AG08395 (cell line): ENCODE data around the gene PDE4D.
"Not testable (repeated sequence)": the region's sequence is repeated elsewhere in the genome, so short reads cannot be mapped to it uniquely, and the experiment has no call there.

Source experiments
- DNase-seq: peaks from one replicate; pipeline ENCODE4 v3.0.0; 2012; ENCODE audit warnings: mixed read lengths, low spot score

Gene PDE4D

DNA sequence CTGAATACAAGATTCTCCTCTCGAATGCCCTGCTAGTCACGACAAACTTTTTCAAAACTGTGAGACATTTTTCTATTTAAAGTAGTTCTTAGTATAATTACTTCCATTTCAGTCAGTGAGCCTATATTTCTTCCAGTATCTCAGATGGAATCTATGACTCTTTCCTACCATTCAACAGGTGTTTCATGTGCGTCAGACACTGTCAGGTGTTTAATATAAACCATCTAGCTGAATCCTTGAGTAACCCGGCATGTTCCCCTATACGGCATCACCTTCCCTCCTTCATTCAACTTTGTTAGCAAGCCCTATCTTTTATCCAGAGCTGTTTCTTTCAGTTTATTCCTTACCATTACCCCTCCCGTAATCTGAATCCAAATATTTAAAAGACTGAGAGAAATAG is 891.8 kb downstream of the PDE4D start:
- no peak for DNase-seq

DNA sequence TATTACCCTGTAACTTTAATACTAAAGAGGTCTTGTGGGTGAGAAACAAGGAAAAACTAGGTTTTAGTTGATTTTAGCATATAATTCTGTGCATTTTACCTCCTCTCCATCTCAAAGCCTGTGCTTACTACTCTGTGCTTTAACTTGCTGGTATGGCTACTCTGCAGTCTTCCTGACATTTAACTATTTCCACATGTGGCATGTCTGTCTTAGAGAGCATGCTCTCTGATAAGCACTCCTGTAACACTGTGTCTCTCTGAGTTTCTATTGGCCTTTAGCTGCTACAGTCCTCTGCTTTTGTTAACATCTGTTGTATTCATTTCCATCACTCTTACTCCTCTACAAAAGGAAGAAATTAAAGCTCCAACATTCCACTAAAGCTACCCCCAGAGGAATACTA is 892.4 kb downstream of the PDE4D start:
- no peak for DNase-seq

DNA sequence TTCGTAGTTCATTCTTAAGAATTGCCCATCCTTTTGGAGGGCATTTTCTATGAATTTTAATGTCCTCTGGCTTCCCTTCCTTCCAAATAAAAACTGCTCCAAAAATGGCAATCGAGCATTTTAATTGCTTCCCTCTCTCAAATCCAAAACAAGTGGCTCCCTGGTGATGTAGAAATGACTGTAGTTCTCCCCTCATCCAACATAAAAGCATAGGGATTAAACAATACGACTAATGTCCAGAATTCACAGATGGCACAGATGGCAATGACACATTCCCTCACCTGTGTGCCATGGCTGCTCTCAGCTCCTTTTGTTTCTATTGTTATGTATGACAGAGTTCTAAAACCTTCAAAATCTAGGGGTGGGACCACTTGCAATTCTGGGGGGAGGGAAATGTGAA is 893.3 kb downstream of the PDE4D start:
- no peak for DNase-seq

DNA sequence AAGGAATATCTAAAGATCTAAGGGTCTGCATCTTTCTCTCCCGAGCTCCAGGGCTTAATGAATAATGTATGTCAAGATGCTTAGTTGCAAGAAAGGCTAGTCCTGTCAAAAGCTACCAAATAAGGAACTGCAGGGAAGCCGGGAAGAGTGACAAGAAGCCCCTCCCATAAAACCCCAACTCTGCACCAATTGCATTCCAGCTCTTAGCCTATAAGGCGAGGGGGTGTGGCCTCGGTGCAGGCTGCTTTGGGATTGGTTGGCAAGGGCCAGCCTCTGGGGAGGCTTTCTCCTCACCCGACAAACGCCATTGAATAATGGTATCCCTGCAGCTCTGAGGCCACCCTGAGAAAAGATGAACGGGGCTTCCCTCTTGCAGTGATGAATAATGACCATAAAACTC is 893.7 kb downstream of the PDE4D start:
- no peak for DNase-seq

DNA sequence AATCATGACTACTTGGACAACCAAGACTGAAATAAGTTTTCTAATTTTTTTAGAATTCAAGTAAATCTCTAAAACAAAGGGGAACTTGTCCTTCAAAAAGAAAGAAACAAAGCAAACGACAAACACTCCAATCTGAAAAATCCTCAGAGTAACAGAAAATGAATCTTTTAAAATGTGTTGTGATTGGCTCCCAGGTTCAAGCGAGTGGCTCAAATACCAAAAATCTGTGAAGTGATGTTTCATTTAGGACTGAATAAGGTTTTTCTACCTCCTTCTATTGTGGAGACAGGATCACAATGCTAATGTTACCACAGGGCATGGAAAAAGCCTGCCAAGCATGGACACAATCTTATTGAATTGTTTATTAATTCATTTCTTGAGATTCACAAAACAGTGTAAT is 895.0 kb downstream of the PDE4D start:
- DNase-seq: no peak

DNA sequence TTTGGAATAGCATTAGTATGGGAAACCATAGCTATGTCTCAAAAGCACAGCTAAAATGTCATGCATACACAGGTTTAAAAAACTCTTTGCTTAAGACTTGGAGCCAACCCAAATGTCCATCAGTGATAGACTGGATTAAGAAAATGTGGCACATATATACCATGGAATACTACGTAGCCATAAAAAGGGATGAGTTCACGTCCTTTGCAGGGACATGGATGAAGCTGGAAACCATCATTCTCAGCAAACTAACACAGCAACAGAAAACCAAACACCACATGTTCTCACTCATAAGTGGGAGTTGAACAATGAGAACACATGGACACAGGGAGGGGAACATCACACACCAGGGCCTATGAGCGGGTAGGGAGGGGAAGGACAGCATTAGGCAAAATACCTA is 897.7 kb downstream of the PDE4D start:
- not testable (repeated sequence) for DNase-seq

DNA sequence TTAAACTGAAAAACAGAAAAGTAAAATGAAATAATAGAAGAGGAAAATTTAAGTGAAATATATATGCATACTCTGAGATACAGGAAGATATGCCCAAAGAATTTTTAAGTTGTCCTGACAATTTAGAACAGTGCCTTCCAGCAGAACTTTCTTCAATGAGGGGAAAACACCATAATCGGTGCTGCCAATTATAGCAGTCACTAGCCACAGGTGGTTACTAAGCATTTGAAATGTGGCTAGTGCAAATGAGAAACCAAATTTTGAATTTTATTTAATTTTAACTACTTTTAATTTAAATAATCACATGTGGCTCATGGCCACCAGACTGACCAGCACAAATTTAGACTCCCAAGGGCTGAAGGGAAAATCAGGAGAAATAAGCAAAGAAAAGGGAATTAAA is 900.1 kb downstream of the PDE4D start:
- no peak for DNase-seq

DNA sequence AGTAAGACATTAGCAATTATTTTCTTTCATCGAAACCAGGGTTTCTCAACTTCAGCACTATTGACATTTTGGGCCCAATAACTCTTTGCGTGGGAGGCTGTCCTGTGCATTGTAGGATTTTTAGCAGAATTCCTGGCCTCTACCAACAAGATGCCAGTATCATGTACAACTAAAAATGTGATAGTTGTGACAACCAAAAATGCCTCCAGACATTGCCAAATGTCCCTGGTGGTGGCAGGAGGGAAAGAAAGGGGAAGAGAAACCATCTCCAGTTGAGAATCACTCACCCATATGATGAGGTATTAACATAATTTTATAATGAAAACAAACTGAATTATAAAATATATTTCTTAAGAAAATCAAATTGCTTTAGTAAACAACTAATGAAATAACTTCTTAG is 904.6 kb downstream of the PDE4D start:
- DNase-seq: no peak

DNA sequence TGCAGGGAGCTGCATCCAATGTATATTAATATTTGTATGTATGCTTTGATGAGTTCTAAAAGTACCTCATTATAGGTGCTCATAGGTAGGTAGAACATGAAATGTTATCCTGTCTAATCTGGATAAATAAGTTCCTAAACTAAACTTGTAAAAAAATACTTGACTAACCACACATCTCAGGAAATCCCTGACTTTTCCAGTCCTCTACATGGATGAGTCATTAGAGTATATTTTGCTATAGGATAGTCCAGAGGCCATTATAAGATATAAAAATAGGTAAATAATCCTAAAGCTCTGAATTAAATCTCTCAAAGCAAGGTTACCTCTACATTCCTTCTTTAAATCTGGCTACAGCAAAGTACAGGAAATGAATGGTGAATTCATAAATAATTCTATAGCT is 906.3 kb downstream of the PDE4D start:
- DNase-seq: no peak

DNA sequence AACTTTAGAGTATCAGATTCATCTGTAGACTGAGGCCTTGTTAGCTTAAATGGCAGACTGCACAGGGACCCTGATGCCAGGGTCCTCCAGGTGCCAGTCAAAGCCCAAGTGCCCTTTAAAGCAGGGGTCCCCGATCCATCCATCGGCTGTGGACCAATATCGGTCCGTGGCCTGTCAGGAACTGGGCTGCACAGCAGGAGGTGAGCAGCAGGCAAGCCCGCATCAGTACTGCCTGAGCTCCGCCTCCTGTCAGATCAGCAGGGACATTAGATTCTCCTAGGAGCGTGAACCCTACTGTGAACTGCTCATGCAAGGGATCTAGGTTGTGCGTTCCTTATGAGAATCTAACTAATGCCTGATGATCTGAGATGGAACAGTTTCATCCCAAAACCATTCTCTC is 907.2 kb downstream of the PDE4D start:
- DNase-seq: no peak

DNA sequence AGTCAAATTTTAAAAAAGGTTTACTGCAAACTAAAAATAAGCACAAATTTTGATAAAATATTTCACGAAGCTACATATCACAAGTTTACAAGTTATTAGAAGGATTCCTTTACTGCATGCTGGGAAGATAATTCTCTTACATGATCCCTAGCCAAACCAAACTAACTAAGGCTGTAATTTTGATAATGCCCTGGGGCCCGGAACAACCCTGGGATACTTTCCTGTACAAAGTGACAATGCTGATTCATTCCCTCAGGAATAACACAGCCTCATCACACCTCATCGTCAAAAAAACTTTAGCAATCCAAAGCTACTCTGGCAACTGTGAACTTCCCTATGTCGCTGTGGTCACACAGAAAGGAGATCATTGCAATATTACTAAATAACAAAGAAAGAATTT is 907.8 kb downstream of the PDE4D start:
- DNase-seq: no peak

DNA sequence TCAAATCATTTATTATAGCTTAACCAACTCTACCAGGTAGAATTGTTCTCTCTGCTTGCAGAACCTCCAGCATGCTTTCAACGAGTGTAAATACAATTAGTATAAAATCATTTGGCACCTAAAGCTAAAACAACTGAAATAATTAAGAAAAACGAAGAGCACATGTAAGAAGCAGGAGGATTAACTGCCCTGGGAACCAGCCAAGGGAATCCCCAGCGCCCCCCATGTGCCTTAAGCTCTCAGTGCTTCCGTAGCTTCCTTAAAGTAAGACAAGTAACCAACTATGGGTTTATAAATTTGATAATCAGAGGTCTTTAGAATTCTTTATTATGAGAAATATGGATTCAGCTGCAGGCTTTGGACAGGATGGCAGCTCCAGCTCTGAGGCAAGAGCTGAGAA is 908.2 kb downstream of the PDE4D start:
- no peak for DNase-seq

DNA sequence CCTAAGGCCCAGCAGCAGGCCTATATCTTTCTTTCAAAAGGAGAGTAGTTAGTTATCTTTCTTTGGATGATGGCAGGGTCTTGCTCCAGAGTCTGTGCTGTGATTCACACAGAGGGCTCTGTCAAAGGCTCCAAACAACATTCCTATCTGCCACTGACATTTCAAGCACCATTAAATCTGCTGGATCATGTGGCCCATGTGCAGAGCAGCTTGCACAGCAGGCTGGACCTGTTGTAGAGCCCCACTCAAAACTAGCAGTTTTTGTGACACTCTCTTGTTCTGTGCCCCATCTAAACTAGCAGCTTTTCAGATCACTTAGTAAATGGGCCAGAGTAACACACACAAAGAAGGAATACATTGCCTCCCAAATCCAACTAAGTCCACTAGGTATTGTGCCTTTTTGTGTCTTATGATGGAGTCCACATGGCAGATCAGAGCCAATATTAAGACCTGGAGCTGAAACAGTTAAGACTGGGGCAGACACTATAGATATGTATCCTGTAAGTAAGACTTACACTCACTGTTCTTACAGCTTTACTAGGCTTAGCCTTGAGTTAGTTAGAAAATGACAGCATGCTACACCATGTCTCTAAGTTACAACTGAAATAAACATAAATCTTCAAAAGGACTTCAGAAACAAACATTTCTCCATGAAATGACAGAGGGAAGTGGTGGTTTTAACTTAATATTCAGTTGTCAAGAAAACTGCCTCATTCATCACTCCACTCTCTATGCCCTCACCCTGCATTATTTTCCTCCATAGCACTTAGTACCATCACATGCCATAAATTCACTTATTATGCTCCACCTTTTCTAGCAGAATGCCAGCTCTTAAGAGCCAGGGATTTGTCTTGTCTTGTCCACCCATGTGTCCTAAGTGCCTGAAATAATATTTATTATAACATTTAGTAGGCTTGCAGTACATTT is 909.7 kb downstream of the PDE4D start:
- no peak for DNase-seq

DNA sequence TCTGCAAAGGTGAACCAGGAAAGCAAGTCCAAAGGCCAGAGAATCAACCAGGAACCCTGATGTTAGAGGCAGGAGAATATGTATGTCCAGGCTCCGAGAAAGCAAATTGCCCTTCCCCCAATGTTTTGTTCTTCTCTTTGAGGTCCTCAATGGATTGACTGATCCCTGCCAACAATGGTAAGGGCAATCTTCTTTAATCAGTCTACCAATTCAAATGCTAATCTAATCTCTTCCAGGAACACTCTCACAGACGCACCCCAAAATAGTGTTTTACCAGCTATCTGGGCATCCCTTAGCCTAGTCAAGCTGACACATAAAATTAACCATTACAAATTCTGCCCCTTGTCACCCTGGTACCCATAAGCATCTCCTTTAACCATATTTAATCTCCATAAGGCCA is 912.6 kb downstream of the PDE4D start:
- no peak for DNase-seq

DNA sequence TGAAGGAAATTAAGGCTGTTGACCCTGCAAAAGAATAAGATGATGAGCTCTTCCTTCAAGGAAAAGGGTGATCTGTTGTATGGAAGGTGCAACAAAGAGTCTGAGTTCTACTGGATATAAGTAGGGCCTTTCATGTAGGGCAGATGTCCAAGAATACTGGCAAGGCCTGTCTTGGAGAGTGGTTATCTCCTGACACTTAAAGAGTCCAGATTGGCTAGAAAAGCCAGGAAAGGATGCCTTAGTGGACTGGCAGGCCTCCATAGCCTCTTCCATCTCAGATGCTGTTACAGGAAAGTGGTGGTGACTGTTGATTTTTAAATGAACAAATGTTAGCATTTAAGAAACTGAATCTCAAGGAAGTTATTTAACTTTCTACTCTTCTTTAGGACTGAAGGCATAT is 914.4 kb downstream of the PDE4D start:
- DNase-seq: no peak

DNA sequence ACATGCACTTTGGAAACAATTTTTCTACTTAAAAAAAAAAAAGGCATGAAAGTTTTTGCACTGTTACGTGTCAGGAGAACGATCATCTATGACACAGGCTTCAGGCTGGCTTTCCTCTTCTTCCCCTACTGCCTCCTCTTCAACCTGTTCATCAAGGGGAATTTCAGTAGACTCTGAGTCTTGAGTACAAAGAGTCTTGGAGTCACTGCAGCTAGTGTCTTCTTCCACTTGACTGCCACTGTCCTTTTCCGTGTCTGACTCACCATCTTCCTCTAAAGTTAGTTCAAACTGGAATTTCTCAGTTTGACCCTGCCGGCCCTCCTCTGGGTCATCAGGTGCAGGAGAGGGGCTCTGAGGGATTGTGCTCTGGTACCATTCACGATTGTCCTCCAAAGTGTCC is 918.9 kb downstream of the PDE4D start:
- DNase-seq: no peak

DNA sequence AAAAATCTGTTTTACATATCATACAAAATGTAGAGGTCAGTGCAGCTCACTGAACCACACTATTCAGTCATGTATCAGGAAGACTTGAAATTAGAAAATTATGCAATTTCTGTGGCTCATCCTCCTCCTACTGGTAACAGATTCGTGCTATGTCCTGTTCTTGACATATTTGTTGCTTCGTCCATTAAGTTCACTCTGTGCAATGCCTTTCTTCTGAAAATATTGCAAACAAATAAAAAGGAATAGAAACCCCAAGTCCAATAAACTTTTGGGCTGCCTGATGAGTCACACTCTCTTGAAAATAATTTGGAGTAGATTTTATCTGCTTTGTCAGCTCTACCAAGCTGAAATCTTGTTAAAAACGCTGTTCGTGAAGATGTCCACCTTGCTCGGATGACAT is 919.4 kb downstream of the PDE4D start:
- no peak for DNase-seq

DNA sequence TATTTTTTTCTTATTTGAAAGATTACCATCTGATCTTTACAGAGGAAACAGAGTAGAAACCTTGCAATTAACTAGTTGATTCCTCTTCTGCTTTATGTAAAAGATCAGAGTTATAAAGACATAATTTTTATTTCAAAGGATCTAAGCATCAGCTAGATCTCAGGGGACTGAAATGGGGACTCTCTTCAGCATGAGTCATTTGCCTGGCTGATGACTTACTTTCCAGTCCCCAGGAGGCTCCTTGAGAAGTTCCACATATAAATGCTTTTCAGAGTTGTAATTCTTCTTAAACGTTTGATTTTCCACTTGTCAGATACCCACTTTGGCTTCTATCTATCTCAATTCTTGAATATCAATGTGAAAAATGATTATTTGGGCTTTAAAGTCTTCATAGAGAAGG is 921.2 kb downstream of the PDE4D start:
- DNase-seq: peak; percentile 15

DNA sequence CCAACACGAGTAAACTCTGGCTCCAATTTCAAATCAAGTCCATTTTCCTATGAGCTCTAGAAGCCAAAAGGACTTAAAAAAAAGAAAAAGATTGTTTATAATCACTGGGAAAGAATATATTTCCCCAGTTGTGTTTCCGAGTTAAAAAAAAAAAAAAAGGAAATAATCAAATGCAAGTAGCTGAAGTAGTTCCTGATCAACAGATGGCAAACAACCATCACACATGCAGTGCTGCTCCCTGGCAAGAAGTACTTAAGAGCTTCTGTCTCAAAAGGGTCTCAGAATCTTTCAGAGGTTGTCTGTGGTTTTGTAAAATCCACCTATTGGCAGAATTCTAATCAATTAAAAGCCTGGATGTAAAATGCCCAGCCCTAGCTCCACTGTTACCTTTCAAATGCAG is 922.8 kb downstream of the PDE4D start:
- no peak for DNase-seq

DNA sequence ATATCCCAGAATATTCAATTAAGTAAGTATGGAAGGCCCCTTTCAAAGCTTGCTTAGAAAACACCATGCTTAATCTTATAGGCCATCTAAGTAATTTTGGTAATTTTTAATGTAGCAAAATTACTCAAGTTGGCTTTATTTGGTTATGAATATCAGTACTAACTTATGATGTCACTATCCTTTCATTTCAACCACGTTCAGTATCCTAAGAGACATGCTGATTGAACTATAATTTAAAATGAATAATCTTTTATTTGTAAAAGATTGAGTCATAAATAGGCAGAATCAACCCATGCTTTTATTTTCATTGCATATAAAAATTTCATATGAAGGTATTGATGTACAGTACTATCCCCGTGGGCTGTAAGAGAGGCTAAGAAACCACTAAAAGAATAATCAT is 923.7 kb downstream of the PDE4D start:
- DNase-seq: no peak

DNA sequence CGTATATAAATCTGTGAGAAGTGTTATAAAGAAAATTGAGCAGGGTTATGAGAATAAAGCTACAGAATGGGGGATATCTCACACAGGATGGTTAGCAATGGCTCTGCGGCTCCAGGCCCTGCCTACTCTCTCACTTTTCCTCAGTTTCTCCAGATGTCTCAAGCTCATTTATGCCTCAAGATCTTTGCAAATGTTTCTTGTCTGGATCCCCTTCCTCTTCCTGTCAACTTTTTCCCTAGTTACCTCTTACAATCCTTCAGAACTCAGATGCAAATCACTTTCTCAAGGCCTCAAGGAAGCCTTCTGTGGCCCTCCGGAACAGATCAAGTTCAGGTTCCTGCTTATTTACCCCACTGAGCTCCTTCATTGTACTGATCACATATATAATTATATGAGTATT is 924.3 kb downstream of the PDE4D start:
- DNase-seq: no peak

DNA sequence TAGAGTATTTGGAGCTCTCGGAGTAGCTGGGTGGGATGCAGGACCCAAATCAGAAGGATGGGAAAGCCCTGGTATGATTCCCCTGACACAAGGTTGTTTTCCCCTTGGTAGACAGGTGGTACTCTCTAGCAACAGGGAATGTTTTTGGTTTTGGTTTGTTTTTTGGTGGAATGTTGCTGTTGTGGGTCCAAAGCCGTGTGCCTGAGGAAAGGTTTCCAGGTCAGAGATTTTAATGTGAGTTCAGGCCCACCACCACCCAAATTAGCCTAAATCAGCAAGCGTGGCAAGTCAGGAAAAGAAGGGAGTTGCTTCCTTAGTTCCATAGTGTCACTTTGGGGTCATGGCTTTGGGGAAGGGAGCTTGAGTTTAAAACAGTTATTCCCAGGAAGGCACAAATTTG is 925.2 kb downstream of the PDE4D start:
- DNase-seq: no peak

DNA sequence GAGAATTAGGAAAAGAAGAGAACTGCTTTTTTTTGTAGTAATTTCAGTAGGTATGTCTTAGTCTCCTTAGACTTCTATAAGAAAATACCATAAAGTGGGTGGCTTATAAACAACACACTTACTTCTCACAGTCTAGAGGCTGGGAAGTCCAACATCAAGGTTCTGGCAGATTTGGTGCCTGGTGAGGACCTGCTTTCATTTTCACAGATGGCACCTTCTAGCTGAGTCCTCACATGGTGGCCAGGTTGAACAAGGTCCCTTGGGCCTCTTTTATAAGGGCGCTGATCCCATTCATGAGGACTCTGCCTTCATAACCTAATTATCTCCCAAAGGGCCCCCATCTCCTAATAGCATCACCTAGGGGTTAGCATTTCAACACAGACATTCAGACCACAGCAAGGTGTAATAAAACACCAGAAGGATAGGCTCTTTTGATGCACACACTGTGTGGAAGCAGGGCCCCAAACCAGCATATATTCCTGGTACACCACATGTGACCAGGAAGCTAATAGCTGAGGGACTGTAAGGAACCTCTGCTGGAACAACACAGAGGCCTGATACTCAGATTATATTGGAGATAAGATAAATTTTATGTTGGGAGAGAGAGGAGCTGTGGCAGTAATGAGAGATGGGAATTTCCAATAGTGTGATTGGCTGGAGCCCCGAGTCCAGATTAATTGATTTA is 925.8 kb downstream of the PDE4D start:
- no peak for DNase-seq
